CD1c-positive myeloid dendritic cell (primary cell): ENCODE measurements around the gene AKAP12.
"Not testable (repeated sequence)": the region's sequence is repeated elsewhere in the genome, so short reads cannot be mapped to it uniquely, and the experiment has no call there.

Experiments
- DNase-seq: peaks from one replicate; pipeline ENCODE4 v3.0.0-alpha.2; 2016; ENCODE audit errors: extremely low spot score

The AKAP12 gene

GRCh38 chr6:151382631-151383030 is 142.9 kb downstream of the AKAP12 start:
- not testable (repeated sequence) for DNase-seq

GRCh38 chr6:151384151-151384550 is 144.4 kb downstream of the AKAP12 start:
- no peak for DNase-seq

- DNase-seq = no peak
Observed at GRCh38 chr6:151385177-151385576, 145.4 kb downstream of the AKAP12 start.

GRCh38 chr6:151387175-151387970 is 147.6 kb downstream of the AKAP12 start:
- DNase-seq = no peak

GRCh38 chr6:151388236-151388635 is 148.5 kb downstream of the AKAP12 start:
- no peak for DNase-seq

- no peak for DNase-seq
Observed at GRCh38 chr6:151388997-151389617, 149.3 kb downstream of the AKAP12 start.

GRCh38 chr6:151389618-151390275 is 150.0 kb downstream of the AKAP12 start:
- DNase-seq = peak; percentile 58

GRCh38 chr6:151390276-151390850 is 150.6 kb downstream of the AKAP12 start:
- peak; percentile 100 for DNase-seq

- peak; percentile 77 for DNase-seq
Observed at GRCh38 chr6:151390851-151391470, 151.2 kb downstream of the AKAP12 start.

- peak; percentile 70 for DNase-seq
Observed at GRCh38 chr6:151391471-151392413, 152.0 kb downstream of the AKAP12 start, which contains the start of gene ZBTB2. TSS of gene ZBTB2 (minus strand) at chr6:151391559. CDS start at chr6:151373637, 17,922 bp downstream.

GRCh38 chr6:151392427-151392826 is 152.7 kb downstream of the AKAP12 start:
- DNase-seq = no peak

- no peak for DNase-seq
Observed at GRCh38 chr6:151393410-151393809, 153.6 kb downstream of the AKAP12 start.

GRCh38 chr6:151399679-151400078 is 159.9 kb downstream of the AKAP12 start:
- no peak for DNase-seq

GRCh38 chr6:151400473-151400872 is 160.7 kb downstream of the AKAP12 start:
- peak; percentile 33 for DNase-seq

GRCh38 chr6:151402228-151402627 is 162.5 kb downstream of the AKAP12 start:
- DNase-seq = no peak

GRCh38 chr6:151403919-151404308 is 164.1 kb downstream of the AKAP12 start:
- DNase-seq = no peak
